ENCODE results near the gene CYTH1.

GRCh38 chr17:78624324-78625151, 157.5 kb downstream of the CYTH1 start:
- TF ChIP-seq EZH2 (IDR thresholded peaks at IDR 0.05; ENCODE audit: insufficient read depth, poor library complexity, severe bottlenecking) (no peak), EZH2phosphoT487 (IDR thresholded peaks at IDR 0.05; ENCODE audit: insufficient read depth, low read depth) (no peak)

All from GM23248 (cell line).